Esophagus muscularis mucosa (tissue), 4 donors: ENCODE measurements around the gene UVSSA. TPM values are rescaled to one million over a fixed set of nuclear protein-coding genes. Genes with fewer than 3 reads are reported as not detected.

ENCODE experiments used
- DNase-seq: peaks from one replicate; pipeline ENCODE4 v3.0.0-alpha.2; 2017; ENCODE audit errors: extremely low spot score
- H3K27ac ChIP-seq, 4 donors: fragments of 200-600 bp; sonication (generic); replicated peaks in 1 of 4; 1 replicate in 3 of 4; 2 replicates in 1 of 4; pipeline ENCODE4 v1.5.1; 2016 to 2019; ENCODE audit warnings: mild to moderate bottlenecking in 1 of 4
- H3K27me3 ChIP-seq, 4 donors: fragments of 200-600 bp; sonication (generic); one replicate each; pipeline versions ENCODE4 v1.5.1 to v1.6.0; 2016 to 2019
- H3K36me3 ChIP-seq, 4 donors: fragments of 200-600 bp; sonication (generic); one replicate each; pipeline ENCODE4 v1.5.1; 2016 to 2019
- H3K4me1 ChIP-seq, 4 donors: fragments of 200-600 bp; sonication (generic); one replicate each; pipeline ENCODE4 v1.5.1; 2016 to 2019
- H3K4me3 ChIP-seq, 4 donors: fragments of 200-600 bp; sonication (generic); 1 replicate in 2 of 4; 2 replicates in 2 of 4; pipeline ENCODE4 v1.5.1; 2016 to 2019; ENCODE audit warnings: mild to moderate bottlenecking in 4 of 4, moderate library complexity in 1 of 4
- H3K9me3 ChIP-seq, 4 donors: fragments of 200-600 bp; sonication (generic); 1 replicate in 3 of 4; 2 replicates in 1 of 4; pipeline ENCODE4 v1.5.1; 2016 to 2019
- EP300 ChIP-seq: sonication (generic); formaldehyde crosslinking; IDR thresholded peaks from one replicate; pipeline ENCODE4 v1.6.1; 2017; ENCODE audit warnings: antibody characterized with exemption
- POLR2A ChIP-seq: fragments of 450-650 bp; IDR thresholded peaks from one replicate; pipeline ENCODE4 v1.6.1; 2017; ENCODE audit warnings: antibody characterized with exemption, moderate library complexity, mild to moderate bottlenecking, low read depth
- POLR2AphosphoS5 ChIP-seq, 2 donors: sonication (generic); formaldehyde crosslinking; IDR thresholded peaks; one replicate each; pipeline ENCODE4 v1.6.1; 2017; ENCODE audit warnings: antibody characterized with exemption in 2 of 2
- WGBS: methylation state at CpG from one replicate; pipeline ENCODE4 v1.1.5; 2018; 5-methylcytosine and 5-hydroxymethylcytosine counted together
- intact Hi-C: fragments of 100-400 bp; cut with DNase I; formaldehyde crosslinking; loops from one replicate; pipeline ENCODE4 v1.15.1; 2023
- total RNA-seq, 4 donors: library from RNA; depleted of rRNA; stranded (reverse); fragments of >200 nt; gene quantifications; one replicate each; pipeline versions ENCODE4 v1.1.0 to v1.2.1, GENCODE V29; 2016
- TF ChIP-seq, protein P1 (sequence below), 3 experiments: fragments of 200-600 bp in 2 of 3; fragments of 450-650 bp in 1 of 3; sonication (generic) in 2 of 3; IDR thresholded peaks; one replicate each; pipeline ENCODE4 v1.5.1; 2017 to 2019; ENCODE audit warnings: antibody characterized with exemption in 3 of 3, mild to moderate bottlenecking in 2 of 3, moderate library complexity in 1 of 3

Gene UVSSA
- total RNA-seq, 4 donors from 2014 or later = 8.9 to 16.5 (median 13.1) TPM

- TF ChIP-seq EP300 (no peak), POLR2AphosphoS5 (IDR thresholded peaks at IDR 0.05) (no peak), POLR2A (no peak)
- TF ChIP-seq, protein P1, sequence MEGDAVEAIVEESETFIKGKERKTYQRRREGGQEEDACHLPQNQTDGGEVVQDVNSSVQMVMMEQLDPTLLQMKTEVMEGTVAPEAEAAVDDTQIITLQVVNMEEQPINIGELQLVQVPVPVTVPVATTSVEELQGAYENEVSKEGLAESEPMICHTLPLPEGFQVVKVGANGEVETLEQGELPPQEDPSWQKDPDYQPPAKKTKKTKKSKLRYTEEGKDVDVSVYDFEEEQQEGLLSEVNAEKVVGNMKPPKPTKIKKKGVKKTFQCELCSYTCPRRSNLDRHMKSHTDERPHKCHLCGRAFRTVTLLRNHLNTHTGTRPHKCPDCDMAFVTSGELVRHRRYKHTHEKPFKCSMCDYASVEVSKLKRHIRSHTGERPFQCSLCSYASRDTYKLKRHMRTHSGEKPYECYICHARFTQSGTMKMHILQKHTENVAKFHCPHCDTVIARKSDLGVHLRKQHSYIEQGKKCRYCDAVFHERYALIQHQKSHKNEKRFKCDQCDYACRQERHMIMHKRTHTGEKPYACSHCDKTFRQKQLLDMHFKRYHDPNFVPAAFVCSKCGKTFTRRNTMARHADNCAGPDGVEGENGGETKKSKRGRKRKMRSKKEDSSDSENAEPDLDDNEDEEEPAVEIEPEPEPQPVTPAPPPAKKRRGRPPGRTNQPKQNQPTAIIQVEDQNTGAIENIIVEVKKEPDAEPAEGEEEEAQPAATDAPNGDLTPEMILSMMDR (IDR thresholded peaks at IDR 0.05) = no peak
- Histone ChIP-seq H3K36me3 (no peaks in the 10 kb centered on the region), H3K9me3 (no peaks in the 10 kb centered on the region), H3K27ac (no peak overlapping the region), H3K27me3 (peaks cover 0 to 95% (median 32%) of the 10 kb centered on the region in 4 donors), H3K4me3 (no peak overlapping the region), H3K4me1 (peaks cover 0 to 16% (median 11%) of the 10 kb centered on the region in 4 donors)
- intact Hi-C loops = no loop called here
- 42% methylated on average over 23 of the region's 27 CpGs for WGBS
- no peak for DNase-seq
These were observed 69.3 kb downstream of the UVSSA start for GRCh38 chr4:1416051-1416947.

- no peak overlapping the region for H3K4me3 ChIP-seq
- no peak for DNase-seq
- intact Hi-C loops = no loop called here
- peaks cover 0 to 94% (median 29%) of the 10 kb centered on the region in 4 donors for H3K27me3 ChIP-seq
- TF ChIP-seq EP300 (no peak), POLR2AphosphoS5 (IDR thresholded peaks at IDR 0.05) (no peak), POLR2A (no peak)
- TF ChIP-seq, protein P1 (IDR thresholded peaks at IDR 0.05) = no peak
- no peaks in the 10 kb centered on the region for H3K36me3 ChIP-seq
- H3K9me3 ChIP-seq = no peaks in the 10 kb centered on the region
- peaks cover 0 to 16% (median 11%) of the 10 kb centered on the region in 4 donors for H3K4me1 ChIP-seq
- WGBS = 59% methylated on average over 3 of the region's 7 CpGs
- no peak overlapping the region for H3K27ac ChIP-seq
These were observed 69.9 kb downstream of the UVSSA start for GRCh38 chr4:1416948-1417260.

- no peak for DNase-seq
- WGBS = 75% methylated on average over 33 of the region's 33 CpGs
- H3K27me3 ChIP-seq = peaks cover 0 to 91% (median 26%) of the 10 kb centered on the region in 4 donors
These were observed 70.7 kb downstream of the UVSSA start for GRCh38 chr4:1417522-1418390.

GRCh38 chr4:1418494-1419285 lies 71.7 kb downstream of the UVSSA start:
- Histone ChIP-seq H3K9me3 (no peaks in the 10 kb centered on the region), H3K4me1 (peaks cover 0 to 14% (median 10%) of the 10 kb centered on the region in 4 donors), H3K4me3 (no peak overlapping the region), H3K27ac (no peak overlapping the region), H3K36me3 (no peaks in the 10 kb centered on the region), H3K27me3 (peaks cover 0 to 89% (median 17%) of the 10 kb centered on the region in 4 donors)
- no peak for TF ChIP-seq EP300
- TF ChIP-seq, protein P1 (IDR thresholded peaks at IDR 0.05) = no peak
- TF ChIP-seq POLR2A = no peak
- no peak for TF ChIP-seq POLR2AphosphoS5 (IDR thresholded peaks at IDR 0.05)
- no peak for DNase-seq
- WGBS = 66% methylated on average over 16 of the region's 17 CpGs
- intact Hi-C loops = no loop called here

More at GRCh38 chr4:1417522-1418390, 70.7 kb downstream of the UVSSA start:
- H3K9me3 ChIP-seq = no peaks in the 10 kb centered on the region
- H3K36me3 ChIP-seq = no peaks in the 10 kb centered on the region
- TF ChIP-seq POLR2AphosphoS5 (IDR thresholded peaks at IDR 0.05) (no peak), POLR2A (no peak), EP300 (no peak)
- TF ChIP-seq, protein P1 (IDR thresholded peaks at IDR 0.05) = no peak
- H3K4me3 ChIP-seq = no peak overlapping the region
- intact Hi-C loops = no loop called here
- no peak overlapping the region for H3K27ac ChIP-seq
- H3K4me1 ChIP-seq = peaks cover 0 to 16% (median 11%) of the 10 kb centered on the region in 4 donors
